IMR-90 (cell line): ENCODE measurements around the gene PLCL1. TPM values are rescaled to one million over a fixed set of nuclear protein-coding genes. Genes with fewer than 3 reads are reported as not detected.

Source experiments
- ATAC-seq: fragments of 200-7000 bp; cut with Tn5 transposase; 2 replicates; pipeline ENCODE4 v1.9.1; 2020; ENCODE audit warnings: low read depth, mild to moderate bottlenecking, moderate library complexity
- BruUV-seq: library from RNA; stranded (reverse); fragments of 400-500 nt; replicated peaks from 2 replicates; lab custom pipeline; 2021; lab: Mats Ljungman, UMichigan
- CTCF ChIA-PET: fragments of 300-600 bp; formaldehyde crosslinking; extraction: SDS; loops from one replicate; lab custom pipeline; 2021; ENCODE audit warnings: antibody characterized with exemption; lab: Yijun Ruan, JAX
- POLR2A ChIA-PET: fragments of 300-600 bp; sonication (Branson Sonifier 250); formaldehyde crosslinking; loops from one replicate; lab custom pipeline; 2022; ENCODE audit warnings: antibody characterized with exemption; ENCODE audit not compliant: unreplicated experiment; lab: Charles Lee
- DNase-seq: peaks from one replicate; pipeline ENCODE4 v3.0.0; 2013
- H2AFZ ChIP-seq: replicated peaks from 2 replicates; pipeline ENCODE3; 2013; ENCODE audit warnings: low read length, mild to moderate bottlenecking; ENCODE audit not compliant: poor library complexity
- H2AK5ac ChIP-seq: 2 replicates; pipeline ENCODE4 v1.6.1; 2013; ENCODE audit warnings: low read depth, low read length, inconsistent platforms
- H2AK9ac ChIP-seq: replicated peaks from 2 replicates; pipeline ENCODE3; 2013; ENCODE audit warnings: mild to moderate bottlenecking, low read depth, low read length, moderate library complexity; ENCODE audit not compliant: poor library complexity
- H2BK120ac ChIP-seq: 2 replicates; pipeline ENCODE4 v1.6.1; 2013; ENCODE audit warnings: low read depth, low read length, inconsistent platforms
- H2BK15ac ChIP-seq: 3 replicates; pipeline ENCODE4 v1.6.1; 2013; ENCODE audit warnings: low read depth, low read length, inconsistent platforms
- H2BK20ac ChIP-seq: 2 replicates; pipeline ENCODE4 v1.6.1; 2013; ENCODE audit warnings: low read depth, mild to moderate bottlenecking, inconsistent platforms, low read length, moderate library complexity
- H2BK5ac ChIP-seq: 2 replicates; pipeline ENCODE4 v1.6.1; 2013; ENCODE audit warnings: mild to moderate bottlenecking, low read depth, low read length, inconsistent platforms; ENCODE audit not compliant: poor library complexity, severe bottlenecking
- H3K14ac ChIP-seq: replicated peaks from 2 replicates; pipeline ENCODE4 v1.6.1; 2013; ENCODE audit warnings: low read depth, low read length, inconsistent platforms
- H3K18ac ChIP-seq: 2 replicates; pipeline ENCODE4 v1.6.1; 2013; ENCODE audit warnings: low read depth, low read length, control low read depth
- H3K23ac ChIP-seq: 2 replicates; pipeline ENCODE4 v1.6.1; 2013; ENCODE audit warnings: low read depth, low read length, inconsistent platforms
- H3K27ac ChIP-seq: 2 replicates; pipeline ENCODE4 v1.5.1; 2013; ENCODE audit warnings: mild to moderate bottlenecking, control low read depth, low read length; ENCODE audit not compliant: insufficient read depth
- H3K27me3 ChIP-seq: 2 replicates; pipeline ENCODE4 v1.6.1; 2013; ENCODE audit warnings: low read length; ENCODE audit not compliant: control insufficient read depth, insufficient read depth
- H3K36me3 ChIP-seq: 2 replicates; pipeline ENCODE4 v1.6.1; 2013; ENCODE audit warnings: low read length, mixed read lengths; ENCODE audit not compliant: control insufficient read depth, insufficient read depth
- H3K4ac ChIP-seq: 2 replicates; pipeline ENCODE4 v1.6.1; 2013; ENCODE audit warnings: low read depth, low read length, inconsistent platforms
- H3K4me1 ChIP-seq: 2 replicates; pipeline ENCODE4 v1.6.1; 2013; ENCODE audit warnings: low read length, mixed read lengths; ENCODE audit not compliant: control insufficient read depth, insufficient read depth
- H3K4me2 ChIP-seq: 2 replicates; pipeline ENCODE4 v1.6.1; 2013; ENCODE audit warnings: low read depth, mild to moderate bottlenecking, control low read depth, low read length, moderate library complexity
- H3K4me3 ChIP-seq: 2 replicates; pipeline ENCODE4 v1.5.1; 2013; ENCODE audit warnings: low read depth, mild to moderate bottlenecking, control low read depth, low read length, moderate library complexity; ENCODE audit not compliant: insufficient read depth
- H3K56ac ChIP-seq: 2 replicates; pipeline ENCODE4 v1.6.1; 2013; ENCODE audit warnings: low read length, inconsistent platforms; ENCODE audit not compliant: insufficient read depth; ENCODE audit errors: extremely low read depth
- H3K79me1 ChIP-seq, 2 experiments: 2 replicates each; pipeline ENCODE4 v1.6.1; 2013; ENCODE audit warnings: low read length in 2 of 2, inconsistent platforms in 1 of 2, low read depth in 1 of 2
- H3K9ac ChIP-seq: 2 replicates; pipeline ENCODE4 v1.6.1; 2013; ENCODE audit warnings: low read depth, low read length, control low read depth
- H3K9me1 ChIP-seq: 2 replicates; pipeline ENCODE4 v1.6.1; 2013; ENCODE audit warnings: low read length, inconsistent platforms; ENCODE audit not compliant: insufficient read depth
- H3K9me3 ChIP-seq: 2 replicates; pipeline ENCODE4 v1.6.1; 2013; ENCODE audit warnings: low read length; ENCODE audit not compliant: control insufficient read depth, insufficient read depth
- H4K20me1 ChIP-seq: 2 replicates; pipeline ENCODE4 v1.6.1; 2013; ENCODE audit warnings: low read length, inconsistent platforms; ENCODE audit not compliant: insufficient read depth
- H4K5ac ChIP-seq: 2 replicates; pipeline ENCODE4 v1.6.1; 2013; ENCODE audit warnings: mild to moderate bottlenecking, low read depth, low read length, control low read depth
- H4K8ac ChIP-seq, 2 experiments: 2 replicates each; pipeline ENCODE4 v1.6.1; 2013; ENCODE audit warnings: low read depth in 2 of 2, low read length in 2 of 2, control low read depth in 1 of 2, inconsistent platforms in 1 of 2
- H4K91ac ChIP-seq: 2 replicates; pipeline ENCODE4 v1.6.1; 2013; ENCODE audit warnings: low read depth, low read length, inconsistent platforms; ENCODE audit not compliant: insufficient read depth
- BHLHE40 ChIP-seq: fragments of 150-350 bp; IDR thresholded peaks from 2 replicates; pipeline ENCODE4 v1.6.1; 2016; ENCODE audit warnings: mild to moderate bottlenecking, low read depth, low read length
- CEBPB ChIP-seq: IDR thresholded peaks from 2 replicates; pipeline ENCODE4 v1.6.1; 2012; ENCODE audit warnings: low read depth, low read length, improper control_type of control experiment
- CHD1 ChIP-seq: IDR thresholded peaks from 2 replicates; pipeline ENCODE4 v1.6.1; 2012; ENCODE audit warnings: low read depth, low read length, improper control_type of control experiment
- CTCF ChIP-seq: conservative IDR thresholded peaks from 2 replicates; pipeline ENCODE4 v1.5.1; 2012; ENCODE audit warnings: mild to moderate bottlenecking, low read depth, low read length, improper control_type of control experiment
- ELK1 ChIP-seq: fragments of 150-350 bp; IDR thresholded peaks from 2 replicates; pipeline ENCODE4 v1.6.1; 2016; ENCODE audit warnings: low read depth, mild to moderate bottlenecking, low read length, moderate library complexity, borderline replicate concordance
- FOS ChIP-seq: fragments of 150-350 bp; IDR thresholded peaks from 2 replicates; pipeline ENCODE4 v1.6.1; 2016; ENCODE audit warnings: low read depth, low read length
- MAFK ChIP-seq: IDR thresholded peaks from 2 replicates; pipeline ENCODE4 v1.6.1; 2012; ENCODE audit warnings: low read depth, low read length, improper control_type of control experiment
- MAZ ChIP-seq: IDR thresholded peaks from 2 replicates; pipeline ENCODE4 v1.6.1; 2012; ENCODE audit warnings: low read depth, mild to moderate bottlenecking, low read length, improper control_type of control experiment, moderate library complexity, borderline replicate concordance
- MXI1 ChIP-seq: IDR thresholded peaks from 2 replicates; pipeline ENCODE4 v1.6.1; 2012; ENCODE audit warnings: low read depth, mild to moderate bottlenecking, low read length, moderate library complexity, borderline replicate concordance
- NFE2L2 ChIP-seq: fragments of 150-350 bp; IDR thresholded peaks from 2 replicates; pipeline ENCODE4 v1.6.1; 2016; ENCODE audit warnings: low read depth, mild to moderate bottlenecking, low read length
- POLR2A ChIP-seq: IDR thresholded peaks from 2 replicates; pipeline ENCODE4 v1.6.1; 2012; ENCODE audit warnings: mild to moderate bottlenecking, low read depth, low read length
- RAD21 ChIP-seq: IDR thresholded peaks from 2 replicates; pipeline ENCODE4 v1.6.1; 2012; ENCODE audit warnings: low read length, improper control_type of control experiment
- RCOR1 ChIP-seq: IDR thresholded peaks from 2 replicates; pipeline ENCODE4 v1.6.1; 2012; ENCODE audit warnings: mild to moderate bottlenecking, low read length, improper control_type of control experiment; ENCODE audit not compliant: insufficient replicate concordance
- RFX5 ChIP-seq: IDR thresholded peaks from 2 replicates; pipeline ENCODE4 v1.8.0; 2012; ENCODE audit warnings: low read depth, mild to moderate bottlenecking, low read length, moderate library complexity
- SMC3 ChIP-seq: fragments of 150-350 bp; IDR thresholded peaks from 2 replicates; pipeline ENCODE4 v1.6.1; 2016; ENCODE audit warnings: low read depth, mild to moderate bottlenecking, antibody characterized with exemption, low read length, moderate library complexity
- USF2 ChIP-seq: fragments of 150-350 bp; IDR thresholded peaks from 2 replicates; pipeline ENCODE4 v1.6.1; 2017; ENCODE audit warnings: mild to moderate bottlenecking, antibody characterized with exemption, low read length, low read depth
- WGBS, 2 experiments: methylation state at CpG; one replicate each; pipeline versions ENCODE4 v1.1.5 to v1.1.7; 2013; ENCODE audit warnings: missing lambda C conversion rate in 2 of 2; ENCODE audit not compliant: insufficient read length in 1 of 2; ENCODE audit errors: extremely low coverage in 2 of 2; 5-methylcytosine and 5-hydroxymethylcytosine counted together
- dilution Hi-C: fragments of 300-500 bp; cut with HindIII; formaldehyde crosslinking; loops from one replicate; pipeline ENCODE4 v1.14.3; 2018; ENCODE audit warnings: low sequenced_read_pairs; ENCODE audit not compliant: unreplicated experiment
- in situ Hi-C: fragments of 300-500 bp; cut with MboI; formaldehyde crosslinking; loops from 3 replicates; pipeline ENCODE4 v1.14.3; 2019; ENCODE audit warnings: low sequenced_read_pairs, inconsistent platforms, mixed read lengths
- intact Hi-C: fragments of 100-400 bp; cut with micrococcal nuclease; formaldehyde crosslinking; loops from 2 replicates; pipeline ENCODE4 v1.10.0; 2022
- polyA plus RNA-seq, 3 experiments: library from polyadenylated mRNA; depleted of rRNA; stranded (reverse); fragments of >200 nt; gene quantifications; 2 replicates each; pipeline ENCODE4 v1.2.3, GENCODE V29; 2012; ENCODE audit warnings: low replicate concordance in 1 of 3
- total RNA-seq: library from RNA; depleted of rRNA; stranded (reverse); fragments of >200 nt; gene quantifications from 2 replicates; pipeline ENCODE4 v1.2.3, GENCODE V29; 2012

PLCL1 gene
- total and polyA plus RNA-seq, 2 of the 4 experiments (the other 2 are of a cell fraction), result 0.14 to 0.18 TPM

GRCh38 chr2:197810491-197810890, 6.1 kb downstream of the PLCL1 start:
- Histone ChIP-seq H3K56ac (no peak overlapping the region), H3K4ac (no peak overlapping the region), H4K5ac (no peak overlapping the region), H3K4me3 (no peak overlapping the region), H3K9me1 (peaks cover 4% of the 10 kb centered on the region; the same call in 1 of the 2 replicates), H3K9ac (no peak overlapping the region), H3K23ac (no peak overlapping the region), H2AFZ (no peak overlapping the region), H3K9me3 (no peaks in the 10 kb centered on the region), H3K4me1 (no peaks in the 10 kb centered on the region), H2BK15ac (no peak overlapping the region), H4K8ac (no peak overlapping the region), H3K4me2 (no peak overlapping the region), H2AK5ac (no peak overlapping the region), H2BK5ac (no peak overlapping the region), H3K27ac (no peak overlapping the region), H2AK9ac (no peak overlapping the region), H2BK120ac (no peak overlapping the region), H3K27me3 (peaks cover 13% of the 10 kb centered on the region), H3K14ac (no peak overlapping the region), H4K20me1 (no peaks in the 10 kb centered on the region), H4K91ac (no peak overlapping the region), H3K79me1 (no peaks in the 10 kb centered on the region), H3K36me3 (no peaks in the 10 kb centered on the region), H2BK20ac (no peak overlapping the region), H3K18ac (no peak overlapping the region)
- TF ChIP-seq SMC3 (no peak), RAD21 (no peak), USF2 (no peak), NFE2L2 (no peak), ELK1 (no peak), BHLHE40 (no peak), RCOR1 (no peak), MAZ (no peak), MXI1 (no peak), CTCF (no peak), CEBPB (no peak), MAFK (no peak), CHD1 (no peak), FOS (no peak), POLR2A (no peak), RFX5 (no peak)
- dilution Hi-C loops, result no loop called here
- no CpG with 5 or more reads among the region's 3 CpGs for WGBS, 2 experiments
- ATAC-seq, result no peak
- in situ Hi-C loops, result no loop called here
- no peak for DNase-seq
- CTCF ChIA-PET, result no interaction called here
- no TSS peak for BruUV-seq
- intact Hi-C loops, result loop anchor here (5.0 kb wide), 1 partner anchor 1228 kb away; no protein-coding TSS in a partner anchor
- POLR2A ChIA-PET, result no interaction called here
